CD4-positive, CD25-positive, alpha-beta regulatory T cell (primary cell): ENCODE results near the gene FAR1. TPM values are rescaled to one million over a fixed set of nuclear protein-coding genes. Genes with fewer than 3 reads are reported as not detected.

Experiments
- ATAC-seq, 2 donors: fragments of 150-1000 bp; cut with Tn5 transposase; one replicate each; pipeline ENCODE4 v1.10.0; 2021; ENCODE audit warnings: low read depth in 2 of 2, moderate number of reproducible peaks in 2 of 2, moderate library complexity in 1 of 2
- DNase-seq, 3 donors: peaks; one replicate each; pipeline versions ENCODE4 v3.0.0 to v3.0.0-alpha.2; 2012 to 2022; ENCODE audit warnings: mixed read lengths in 1 of 3
- H3K27ac ChIP-seq: one replicate; pipeline ENCODE4 v1.7.0; 2013; ENCODE audit warnings: mild to moderate bottlenecking, low read length; ENCODE audit not compliant: insufficient read depth, poor library complexity, severe bottlenecking
- H3K27me3 ChIP-seq: one replicate; pipeline ENCODE4 v1.7.0; 2013; ENCODE audit warnings: low read length; ENCODE audit not compliant: control insufficient read depth, insufficient read depth
- H3K36me3 ChIP-seq: one replicate; pipeline ENCODE4 v1.7.0; 2013; ENCODE audit warnings: mild to moderate bottlenecking, low read length, moderate library complexity; ENCODE audit not compliant: control insufficient read depth, insufficient read depth
- H3K4me1 ChIP-seq: 2 replicates; pipeline ENCODE4 v1.7.0; 2013; ENCODE audit warnings: mild to moderate bottlenecking, low read length; ENCODE audit not compliant: insufficient read depth, control insufficient read depth, poor library complexity, severe bottlenecking
- H3K4me3 ChIP-seq: one replicate; pipeline ENCODE4 v1.7.0; 2013; ENCODE audit warnings: low read depth, mild to moderate bottlenecking, low read length, moderate library complexity
- H3K9me3 ChIP-seq, 2 experiments: 1 replicate in 1 of 2; 2 replicates in 1 of 2; pipeline ENCODE4 v1.7.0; 2013; ENCODE audit warnings: low read length in 2 of 2, mild to moderate bottlenecking in 1 of 2, moderate library complexity in 1 of 2; ENCODE audit not compliant: control insufficient read depth in 2 of 2
- H3K27ac Mint-ChIP-seq, 3 donors: one replicate each; pipeline ENCODE4 v1.8.0; 2020 to 2022; ENCODE audit warnings: mild to moderate bottlenecking in 3 of 3, mixed read lengths in 3 of 3, moderate library complexity in 2 of 3
- H3K27me3 Mint-ChIP-seq: one replicate; pipeline ENCODE4 v1.8.0; 2022; ENCODE audit warnings: mild to moderate bottlenecking, mixed read lengths
- H3K36me3 Mint-ChIP-seq: one replicate; pipeline ENCODE4 v1.8.0; 2020; ENCODE audit warnings: mixed read lengths
- H3K4me1 Mint-ChIP-seq, 4 donors: one replicate each; pipeline ENCODE4 v1.8.0; 2020 to 2022; ENCODE audit warnings: mixed read lengths in 4 of 4, mild to moderate bottlenecking in 1 of 4
- H3K4me3 Mint-ChIP-seq, 4 donors: one replicate each; pipeline ENCODE4 v1.8.0; 2020 to 2022; ENCODE audit warnings: mild to moderate bottlenecking in 4 of 4, mixed read lengths in 4 of 4, moderate library complexity in 3 of 4
- H3K9me3 Mint-ChIP-seq, 7 donors: one replicate each; pipeline ENCODE4 v1.8.0; 2020 to 2022; ENCODE audit warnings: mixed read lengths in 7 of 7, mild to moderate bottlenecking in 3 of 7, moderate library complexity in 2 of 7
- polyA plus RNA-seq, 4 donors: library from polyadenylated mRNA; unstranded; fragments of 300-500 nt; fragmentation: Illumina TruSeq; gene quantifications; one replicate each; pipeline ENCODE4 v1.2.3, GENCODE V29; 2021
- total RNA-seq: library from RNA; stranded (reverse); gene quantifications from one replicate; pipeline ENCODE4 v1.2.3, GENCODE V29; 2022

The FAR1 gene
- total and polyA plus RNA-seq, 5 donors from 2014 or later = 7.8 to 41.0 (median 9.7) TPM

DNA sequence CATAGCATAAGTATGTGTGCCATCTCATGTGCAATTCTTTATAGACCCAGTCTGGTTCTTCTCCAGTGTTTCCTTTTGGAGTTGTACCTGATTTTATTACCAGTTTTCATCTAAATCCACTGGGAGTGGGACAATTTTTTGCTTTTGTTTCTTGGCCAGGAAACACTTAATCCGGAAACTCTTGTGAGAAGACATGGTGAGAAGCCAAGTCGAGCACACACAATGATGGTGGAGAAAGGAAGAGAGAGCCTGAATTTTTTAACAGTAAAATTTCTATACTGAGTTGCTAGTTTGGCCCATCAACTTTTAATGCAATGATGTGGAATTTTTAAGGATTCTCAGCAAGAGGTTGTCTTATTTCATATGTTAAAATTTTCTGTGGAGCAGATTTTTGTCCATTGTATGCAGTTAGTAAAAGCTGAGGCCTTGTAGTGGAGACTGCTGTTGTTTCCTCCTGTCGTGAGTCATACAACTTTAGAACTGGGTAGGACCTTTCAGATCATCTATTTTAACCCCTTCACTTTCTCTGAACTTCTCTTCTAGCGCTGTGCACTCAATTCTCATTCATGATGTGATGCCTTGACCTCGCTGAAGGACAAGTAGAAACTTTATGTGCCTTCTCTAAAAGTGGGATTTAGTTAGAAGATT, 17.1 kb downstream of the FAR1 start:
- Mint-ChIP-seq H3K4me3 (no peak overlapping the region), H3K27me3 (no peaks in the 10 kb centered on the region), H3K27ac (no peak overlapping the region), H3K9me3 (peaks cover 0 to 3% (median 0%) of the 10 kb centered on the region in 7 donors), H3K4me1 (peaks cover 5 to 49% (median 32%) of the 10 kb centered on the region in 4 donors), H3K36me3 (peaks cover 7% of the 10 kb centered on the region)
- Histone ChIP-seq H3K27ac (no peak overlapping the region), H3K36me3 (no peaks in the 10 kb centered on the region), H3K27me3 (no peaks in the 10 kb centered on the region), H3K4me3 (no peak overlapping the region), H3K4me1 (no peaks in the 10 kb centered on the region), H3K9me3 (no peaks in the 10 kb centered on the region)
- DNase-seq (no peak), ATAC-seq (no peak)

DNA sequence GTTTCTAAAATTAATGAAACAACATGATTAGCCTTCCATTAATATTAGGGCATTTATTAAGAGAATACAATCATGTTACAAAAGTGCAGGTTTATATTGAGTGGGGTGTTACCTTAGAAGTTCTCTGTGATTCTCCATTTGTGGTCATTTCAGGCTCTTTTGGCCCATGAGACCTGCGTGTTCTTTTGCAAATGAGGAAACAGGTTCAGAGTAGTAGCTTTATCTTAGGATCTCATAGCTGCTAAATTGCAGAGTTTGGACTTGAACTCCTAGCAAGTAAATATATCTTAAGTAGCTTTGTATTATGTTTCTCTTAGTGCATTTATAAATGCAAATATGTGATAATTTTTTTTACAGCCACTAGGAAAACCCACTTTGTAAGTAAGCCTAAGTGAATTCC, 18.3 kb downstream of the FAR1 start:
- Mint-ChIP-seq H3K4me3 (no peak overlapping the region), H3K27me3 (no peaks in the 10 kb centered on the region), H3K4me1 (peaks cover 0 to 38% (median 25%) of the 10 kb centered on the region in 4 donors), H3K9me3 (peaks cover 0 to 3% (median 0%) of the 10 kb centered on the region in 7 donors), H3K27ac (no peak overlapping the region), H3K36me3 (peaks cover 7% of the 10 kb centered on the region)
- DNase-seq = no peak
- no peaks in the 10 kb centered on the region for H3K9me3 ChIP-seq
- no peak overlapping the region for H3K4me3 ChIP-seq
- no peaks in the 10 kb centered on the region for H3K27me3 ChIP-seq
- no peak overlapping the region for H3K27ac ChIP-seq
- H3K36me3 ChIP-seq = no peaks in the 10 kb centered on the region
- ATAC-seq = no peak
- H3K4me1 ChIP-seq = no peaks in the 10 kb centered on the region

DNA sequence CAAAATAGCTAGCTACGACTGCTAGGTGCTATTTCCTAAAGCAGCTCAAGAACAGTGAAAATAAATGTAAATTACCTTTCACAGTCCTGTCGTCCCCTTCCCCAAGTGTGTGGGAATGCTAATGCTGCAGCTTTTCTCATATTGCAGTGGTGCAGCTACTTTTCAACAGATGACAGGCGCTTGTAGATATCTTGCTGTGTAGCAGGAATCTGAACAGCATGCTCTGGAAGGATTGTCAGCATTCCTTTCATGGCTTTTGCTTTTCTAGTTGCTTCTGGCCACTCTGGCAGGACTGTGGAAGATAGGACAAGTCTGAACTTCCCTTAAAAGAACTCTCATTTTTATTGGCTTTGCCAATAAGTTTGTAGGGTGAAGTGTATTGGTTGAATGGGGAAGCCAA, 18.8 kb downstream of the FAR1 start:
- no peak overlapping the region for H3K4me3 ChIP-seq
- Mint-ChIP-seq H3K27ac (no peak overlapping the region), H3K36me3 (peaks cover 7% of the 10 kb centered on the region), H3K4me3 (no peak overlapping the region), H3K9me3 (peaks cover 0 to 3% (median 0%) of the 10 kb centered on the region in 7 donors), H3K27me3 (no peaks in the 10 kb centered on the region), H3K4me1 (peaks cover 0 to 34% (median 24%) of the 10 kb centered on the region in 4 donors)
- DNase-seq (no peak), ATAC-seq (no peak)
- no peaks in the 10 kb centered on the region for H3K4me1 ChIP-seq
- no peak overlapping the region for H3K27ac ChIP-seq
- H3K27me3 ChIP-seq = no peaks in the 10 kb centered on the region
- H3K9me3 ChIP-seq = no peaks in the 10 kb centered on the region
- H3K36me3 ChIP-seq = no peaks in the 10 kb centered on the region

DNA sequence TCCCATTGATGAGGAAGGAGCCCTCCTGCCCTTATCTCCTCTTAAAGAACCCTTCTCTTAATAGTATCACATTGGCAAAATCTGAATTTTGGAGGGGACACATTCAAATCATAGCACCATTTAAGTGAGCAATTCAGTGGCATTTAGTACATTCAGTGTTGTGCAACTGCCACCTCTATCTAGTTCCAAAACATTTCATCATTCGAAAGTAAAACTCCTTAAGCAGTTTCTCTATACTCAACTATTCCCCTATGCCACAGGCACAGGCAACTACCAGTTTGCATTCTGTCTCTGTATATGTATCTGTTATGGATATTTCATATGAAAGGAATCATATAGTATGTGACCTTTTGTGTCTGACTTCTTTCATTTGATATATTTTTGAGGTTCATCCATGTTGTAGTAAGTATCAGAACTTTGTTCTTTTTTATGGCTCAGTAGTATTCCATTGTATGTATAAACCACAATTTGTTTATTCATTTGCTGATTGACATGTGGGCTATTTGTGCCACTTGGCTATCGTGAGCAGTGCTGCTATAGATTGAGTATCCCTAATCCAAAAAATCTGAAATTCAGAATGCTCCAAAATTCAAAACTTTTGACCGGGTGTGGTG, 22.9 kb downstream of the FAR1 start:
- Histone ChIP-seq H3K27me3 (no peaks in the 10 kb centered on the region), H3K4me1 (no peaks in the 10 kb centered on the region), H3K27ac (no peak overlapping the region), H3K4me3 (no peak overlapping the region), H3K36me3 (peaks cover 16% of the 10 kb centered on the region), H3K9me3 (no peaks in the 10 kb centered on the region)
- H3K27ac Mint-ChIP-seq = no peak overlapping the region
- DNase-seq = no peak
- H3K4me3 Mint-ChIP-seq = no peak overlapping the region
- no peak for ATAC-seq
- H3K36me3 Mint-ChIP-seq = peaks cover 10% of the 10 kb centered on the region
- H3K9me3 Mint-ChIP-seq = peaks cover 0 to 3% (median 0%) of the 10 kb centered on the region in 7 donors
- H3K27me3 Mint-ChIP-seq = no peaks in the 10 kb centered on the region
- H3K4me1 Mint-ChIP-seq = peaks cover 18 to 24% (median 21%) of the 10 kb centered on the region in 4 donors

DNA sequence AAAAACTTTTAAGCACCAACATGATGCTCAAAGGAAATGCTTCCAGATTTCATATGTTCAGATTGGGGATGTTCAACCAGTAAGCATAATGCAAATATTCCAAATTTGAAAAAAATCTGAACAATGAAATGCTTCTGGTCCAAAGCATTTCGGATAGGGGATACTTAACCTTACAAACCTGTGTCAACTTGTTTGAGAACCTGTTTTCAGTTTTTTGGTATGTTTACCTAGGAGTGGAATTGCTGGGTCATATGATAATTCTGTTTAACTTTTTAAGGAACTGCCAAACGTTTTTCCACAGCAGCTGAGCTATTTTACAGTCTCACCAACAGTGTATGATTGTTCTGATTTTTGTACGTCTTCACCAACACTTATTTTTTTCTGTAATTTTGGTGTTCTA, 23.7 kb downstream of the FAR1 start:
- Histone ChIP-seq H3K27ac (no peak overlapping the region), H3K9me3 (no peaks in the 10 kb centered on the region)

DNA sequence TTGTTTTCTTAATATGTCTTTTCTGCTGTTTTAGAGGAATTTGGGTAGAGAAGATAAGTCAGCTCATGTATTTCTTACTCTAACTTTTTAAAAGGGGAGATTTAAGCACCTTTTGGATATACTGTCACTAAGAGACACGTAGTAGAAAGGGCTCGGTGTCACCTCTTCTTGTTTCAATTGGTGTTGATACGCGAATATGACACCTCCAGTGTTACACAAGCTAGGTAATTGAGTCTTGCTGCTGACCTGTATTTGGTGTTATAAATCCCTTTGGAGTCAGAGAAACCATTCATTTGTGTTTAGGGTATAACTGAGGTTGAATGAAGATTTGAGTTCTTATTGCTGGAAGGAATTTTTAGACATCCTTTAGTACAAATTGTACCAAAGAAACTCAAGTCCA, 25.6 kb downstream of the FAR1 start:
- no peak overlapping the region for H3K27ac ChIP-seq
- no peaks in the 10 kb centered on the region for H3K4me1 ChIP-seq
- peaks cover 0 to 3% (median 1%) of the 10 kb centered on the region in 7 donors for H3K9me3 Mint-ChIP-seq
- peak overlapping the region in 1 of 3 donors; percentile 24 for H3K27ac Mint-ChIP-seq
- no peak overlapping the region for H3K4me3 ChIP-seq
- peaks cover 20% of the 10 kb centered on the region for H3K36me3 ChIP-seq
- DNase-seq (no peak), ATAC-seq (no peak)
- H3K4me1 Mint-ChIP-seq = peaks cover 15 to 24% (median 19%) of the 10 kb centered on the region in 4 donors
- H3K36me3 Mint-ChIP-seq = peaks cover 20% of the 10 kb centered on the region
- no peaks in the 10 kb centered on the region for H3K27me3 Mint-ChIP-seq
- no peaks in the 10 kb centered on the region for H3K27me3 ChIP-seq
- no peak overlapping the region for H3K4me3 Mint-ChIP-seq
- H3K9me3 ChIP-seq = no peaks in the 10 kb centered on the region

More for the DNA sequence above, 23.7 kb downstream of the FAR1 start:
- Mint-ChIP-seq H3K9me3 (peaks cover 0 to 3% (median 0%) of the 10 kb centered on the region in 7 donors), H3K36me3 (peaks cover 10% of the 10 kb centered on the region), H3K27ac (no peak overlapping the region), H3K4me1 (peaks cover 18 to 24% (median 19%) of the 10 kb centered on the region in 4 donors), H3K27me3 (no peaks in the 10 kb centered on the region), H3K4me3 (no peak overlapping the region)
- no peaks in the 10 kb centered on the region for H3K4me1 ChIP-seq
- ATAC-seq (no peak), DNase-seq (no peak)
- H3K27me3 ChIP-seq = no peaks in the 10 kb centered on the region
- H3K36me3 ChIP-seq = peaks cover 20% of the 10 kb centered on the region
- H3K4me3 ChIP-seq = no peak overlapping the region

DNA sequence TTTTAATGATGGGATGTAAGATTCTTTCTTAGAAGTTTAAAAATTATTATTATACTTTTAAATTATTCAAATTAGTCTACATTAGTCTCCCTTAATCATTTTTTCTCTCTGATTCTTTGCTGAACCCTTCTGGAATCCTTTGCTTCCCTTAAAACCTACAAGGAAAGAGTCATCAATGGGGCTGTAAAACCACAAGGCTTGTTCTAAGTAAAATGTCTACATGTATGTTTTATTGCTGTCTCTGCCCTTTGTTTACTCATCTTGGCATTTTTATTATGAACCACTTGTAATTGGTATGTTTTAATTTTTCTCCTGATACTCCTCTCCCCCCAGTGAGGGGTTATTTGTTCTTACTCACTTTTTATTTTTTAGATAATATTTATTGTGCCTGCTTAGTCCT, 27.4 kb downstream of the FAR1 start:
- Histone ChIP-seq H3K27me3 (no peaks in the 10 kb centered on the region), H3K36me3 (peaks cover 26% of the 10 kb centered on the region), H3K4me1 (no peaks in the 10 kb centered on the region), H3K27ac (no peak overlapping the region), H3K4me3 (no peak overlapping the region), H3K9me3 (no peaks in the 10 kb centered on the region)
- no peak overlapping the region for H3K4me3 Mint-ChIP-seq
- peaks cover 0 to 3% (median 0%) of the 10 kb centered on the region in 7 donors for H3K9me3 Mint-ChIP-seq
- no peaks in the 10 kb centered on the region for H3K27me3 Mint-ChIP-seq
- H3K36me3 Mint-ChIP-seq = peaks cover 20% of the 10 kb centered on the region
- peaks cover 12 to 24% (median 14%) of the 10 kb centered on the region in 4 donors for H3K4me1 Mint-ChIP-seq
- DNase-seq = no peak
- H3K27ac Mint-ChIP-seq = peak overlapping the region in 1 of 3 donors; percentile 33
- no peak for ATAC-seq
